Gastroesophageal sphincter (tissue), 3 donors: ENCODE results near the gene ARFIP1.

Experiments
- CTCF ChIP-seq, 4 experiments: fragments of 200-600 bp in 2 of 4; fragments of 450-650 bp in 2 of 4; sonication (generic) in 1 of 4; IDR thresholded peaks; one replicate each; pipeline ENCODE4 v1.5.1; 2017 to 2019; ENCODE audit warnings: antibody characterized with exemption in 4 of 4, mild to moderate bottlenecking in 2 of 4, moderate library complexity in 2 of 4
- POLR2A ChIP-seq, 2 donors: fragments of 450-650 bp; IDR thresholded peaks; one replicate each; pipeline ENCODE4 v1.6.1; 2017; ENCODE audit warnings: antibody characterized with exemption in 2 of 2, mild to moderate bottlenecking in 2 of 2, moderate library complexity in 1 of 2

GRCh38 chr4:152825336-152825735 lies 45.6 kb downstream of the ARFIP1 start:
- no peak for TF ChIP-seq CTCF (IDR thresholded peaks at IDR 0.05)
- no peak for TF ChIP-seq POLR2A (IDR thresholded peaks at IDR 0.05)
